A549 (cell line): Measurements from ENCODE around the gene ELFN1. TPM values are rescaled to one million over a fixed set of nuclear protein-coding genes. Genes with fewer than 3 reads are reported as not detected.

Experiments used
- ATAC-seq, 2 experiments: fragments of 200-7000 bp in 1 of 2; fragments of >200 bp in 1 of 2; cut with Nextera tagmentation in 1 of 2; cut with Tn5 transposase in 1 of 2; 3 replicates each; pipeline versions ENCODE4 v1.8.0 to v1.9.1; 2018 to 2020; ENCODE audit warnings: mild to moderate bottlenecking in 1 of 2, moderate library complexity in 1 of 2
- CTCF ChIA-PET: fragments of 300-600 bp; sonication (Branson Sonifier 250); formaldehyde crosslinking; extraction: SDS; loops from one replicate; lab custom pipeline; 2021; ENCODE audit warnings: antibody characterized with exemption, inconsistent platforms; lab: Yijun Ruan, JAX
- POLR2A ChIA-PET: fragments of 350-600 bp; formaldehyde crosslinking; extraction: SDS; loops from one replicate; lab custom pipeline; 2021; ENCODE audit warnings: antibody characterized with exemption, inconsistent platforms; lab: Yijun Ruan, JAX
- DNase-seq, 2 experiments: peaks; one replicate each; pipeline versions ENCODE4 v3.0.0 to v3.0.0-alpha.2; 2011 to 2016; ENCODE audit warnings: low read depth in 1 of 2, low spot score in 1 of 2
- FAIRE-seq: peaks from 2 replicates; lab custom pipeline; 2011; peaks lifted over from hg19 to GRCh38; lab: Jason Lieb, UNC
- H3K27ac ChIP-seq, 2 experiments: fragments of >200 bp; sonication (Bioruptor Twin); formaldehyde crosslinking; 3 replicates each; pipeline ENCODE4 v1.5.1; 2016 to 2017
- H3K4me1 ChIP-seq: fragments of >200 bp; sonication (Bioruptor Twin); formaldehyde crosslinking; 3 replicates; pipeline ENCODE4 v1.6.1; 2016
- H3K4me2 ChIP-seq: fragments of >200 bp; sonication (Bioruptor Twin); formaldehyde crosslinking; 3 replicates; pipeline ENCODE4 v1.6.1; 2016
- H3K4me3 ChIP-seq: fragments of >200 bp; sonication (Bioruptor Twin); formaldehyde crosslinking; 3 replicates; pipeline ENCODE4 v1.5.1; 2016
- H3K9me3 ChIP-seq: fragments of >200 bp; sonication (Bioruptor Twin); formaldehyde crosslinking; 3 replicates; pipeline ENCODE4 v1.6.1; 2016
- CEBPB ChIP-seq, 2 experiments: fragments of >200 bp in 1 of 2; sonication (Bioruptor Twin) in 1 of 2; formaldehyde crosslinking in 1 of 2; IDR thresholded peaks; 2 replicates each; pipeline ENCODE4 v1.6.1; 2012 to 2016
- CHD2 ChIP-seq: fragments of 150-350 bp; IDR thresholded peaks from 2 replicates; pipeline ENCODE4 v1.6.1; 2014; ENCODE audit warnings: low read length; ENCODE audit not compliant: partially characterized antibody
- CTCF ChIP-seq: fragments of >200 bp; sonication (Bioruptor Twin); formaldehyde crosslinking; IDR thresholded peaks from 3 replicates; pipeline ENCODE4 v1.5.1; 2016
- EHF ChIP-seq: fragments of 250-450 bp; sonication (Bioruptor Pico); IDR thresholded peaks from 2 replicates; pipeline ENCODE4 v1.5.0; 2020; ENCODE audit warnings: mild to moderate bottlenecking
- EHMT2 ChIP-seq: fragments of 200-600 bp; sonication (generic); IDR thresholded peaks from 2 replicates; pipeline ENCODE4 v1.6.1; 2016; ENCODE audit warnings: antibody characterized with exemption, low read depth, mild to moderate bottlenecking, moderate library complexity
- ESRRA ChIP-seq: fragments of 150-350 bp; IDR thresholded peaks from 2 replicates; pipeline ENCODE4 v1.6.1; 2014; ENCODE audit warnings: mild to moderate bottlenecking, low read length, borderline replicate concordance
- FOSB ChIP-seq: fragments of 250-450 bp; sonication (Bioruptor Pico); IDR thresholded peaks from 2 replicates; pipeline ENCODE4 v1.5.0; 2020; ENCODE audit warnings: mild to moderate bottlenecking, moderate library complexity
- FOSL2 ChIP-seq, 2 experiments: fragments of 450-650 bp in 1 of 2; fragments of >200 bp in 1 of 2; sonication (Bioruptor Twin) in 1 of 2; formaldehyde crosslinking; IDR thresholded peaks; 2 replicates each; pipeline versions ENCODE4 v1.5.0 to v1.6.1; 2016 to 2020; ENCODE audit warnings: mild to moderate bottlenecking in 1 of 2, moderate library complexity in 1 of 2
- GATA3 ChIP-seq: IDR thresholded peaks from 2 replicates; pipeline ENCODE4 v1.6.1; 2012; ENCODE audit warnings: borderline replicate concordance
- HDAC2 ChIP-seq: fragments of 200-600 bp; sonication (generic); IDR thresholded peaks from 2 replicates; pipeline ENCODE4 v1.6.1; 2016
- KDM1A ChIP-seq: fragments of 200-600 bp; sonication (generic); IDR thresholded peaks from 2 replicates; pipeline ENCODE4 v1.6.1; 2016; ENCODE audit warnings: low read depth, mild to moderate bottlenecking
- KDM5A ChIP-seq: fragments of 200-600 bp; sonication (generic); IDR thresholded peaks from 2 replicates; pipeline ENCODE4 v1.6.1; 2016; ENCODE audit warnings: antibody characterized with exemption, mild to moderate bottlenecking
- MYC ChIP-seq: IDR thresholded peaks from 2 replicates; pipeline ENCODE4 v1.6.1; 2012; ENCODE audit warnings: mild to moderate bottlenecking, inconsistent platforms, low read length, improper control_type of control experiment, borderline replicate concordance
- NFE2L2 ChIP-seq: fragments of 150-350 bp; conservative IDR thresholded peaks from 2 replicates; pipeline ENCODE4 v1.6.1; 2014; ENCODE audit warnings: low read length
- NPAS2 ChIP-seq: fragments of 250-450 bp; sonication (Bioruptor Pico); IDR thresholded peaks from 2 replicates; pipeline ENCODE4 v1.8.0; 2022; ENCODE audit warnings: mild to moderate bottlenecking, moderate library complexity, borderline replicate concordance
- NR3C1 ChIP-seq: fragments of >200 bp; sonication (Bioruptor Twin); formaldehyde crosslinking; IDR thresholded peaks from 3 replicates; pipeline ENCODE4 v1.6.1; 2017
- POLR2A ChIP-seq: IDR thresholded peaks from 2 replicates; pipeline ENCODE4 v1.6.1; 2012; ENCODE audit warnings: mild to moderate bottlenecking, low read length
- RARB ChIP-seq: fragments of 250-450 bp; sonication (Bioruptor Pico); IDR thresholded peaks from 2 replicates; pipeline ENCODE4 v1.8.0; 2021; ENCODE audit warnings: mild to moderate bottlenecking, moderate library complexity
- RNF2 ChIP-seq: fragments of 200-600 bp; sonication (generic); IDR thresholded peaks from 2 replicates; pipeline ENCODE4 v1.6.1; 2016; ENCODE audit warnings: low read depth, mild to moderate bottlenecking, antibody characterized with exemption, moderate library complexity, borderline replicate concordance
- SREBF2 ChIP-seq: fragments of 450-650 bp; IDR thresholded peaks from 2 replicates; pipeline ENCODE4 v1.6.1; 2014; ENCODE audit warnings: mild to moderate bottlenecking, moderate library complexity
- TFCP2L1 ChIP-seq: fragments of 250-450 bp; sonication (Bioruptor Pico); IDR thresholded peaks from 2 replicates; pipeline ENCODE4 v1.5.0; 2021; ENCODE audit warnings: mild to moderate bottlenecking
- USF2 ChIP-seq: fragments of 450-650 bp; IDR thresholded peaks from 2 replicates; pipeline ENCODE4 v1.6.1; 2014; ENCODE audit warnings: antibody characterized with exemption
- ZNF302 ChIP-seq: fragments of 250-450 bp; sonication (Bioruptor Pico); IDR thresholded peaks from 2 replicates; pipeline ENCODE4 v1.9.0; 2021; ENCODE audit warnings: inconsistent platforms, mild to moderate bottlenecking, moderate library complexity
- WGBS: methylation state at CpG from one replicate; pipeline ENCODE4 v1.1.6; 2017; ENCODE audit errors: missing lambda C conversion rate; 5-methylcytosine and 5-hydroxymethylcytosine counted together
- polyA plus RNA-seq, 4 experiments: library from polyadenylated mRNA; depleted of rRNA in 3 of 4; stranded (reverse); fragments of >200 nt; fragmentation: RNase III in 1 of 4; extraction: RNeasy Plus Mini Kit Qiagen cat#74134 plus additional on column Dnase treatment in 1 of 4; gene quantifications; 2 replicates in 3 of 4; 3 replicates in 1 of 4; pipeline ENCODE4 v1.2.3, GENCODE V29; 2011 to 2017

Gene ELFN1
- polyA plus RNA-seq, 2 of the 4 experiments (the other 2 are of a cell fraction), result 0.08 to 0.10 TPM

GRCh38 chr7:1768832-1769231 is 98.8 kb downstream of the ELFN1 start:
- WGBS, result 41% methylated on average over 7 of the region's 7 CpGs
- Histone ChIP-seq H3K4me3 (no peak overlapping the region), H3K9me3 (peaks cover 9% of the 10 kb centered on the region; the same call in 2 of the 3 replicates), H3K4me2 (no peak overlapping the region), H3K4me1 (no peaks in the 10 kb centered on the region), H3K27ac (no peak overlapping the region)
- ChIA-PET POLR2A (no interaction called here), CTCF (no interaction called here)
- DNase-seq (peak; percentile 36 to 40), FAIRE-seq (no peak), ATAC-seq (peak in 1 of 2 experiments; percentile 80; a peak in 3 of 6 replicates)
- TF ChIP-seq ZNF302 (CRISPR knock-in tag) (no peak), POLR2A (no peak), NFE2L2 (no peak), ESRRA (no peak), EHMT2 (no peak), GATA3 (no peak), NPAS2 (CRISPR knock-in tag) (no peak), EHF (CRISPR knock-in tag) (no peak), USF2 (no peak), TFCP2L1 (CRISPR knock-in tag) (no peak)

- H3K9me3 ChIP-seq, result peaks cover 2% of the 10 kb centered on the region; the same call in 2 of the 3 replicates
- POLR2A ChIA-PET, result no interaction called here
- ATAC-seq (no peak), FAIRE-seq (no peak)
- no peak overlapping the region for H3K27ac ChIP-seq
- no peak overlapping the region for H3K4me2 ChIP-seq
- CTCF ChIA-PET, result interaction anchor here (0.6 to 1.7 kb wide), 2 partner anchors 10 to 14 kb away, joined by 4 read pairs; no protein-coding TSS in a partner anchor
- no peak overlapping the region for H3K4me3 ChIP-seq
- no peaks in the 10 kb centered on the region for H3K4me1 ChIP-seq
- TF ChIP-seq FOSB (CRISPR knock-in tag) (no peak), CEBPB (IDR thresholded peaks at IDR 0.05) (no peak), RARB (CRISPR knock-in tag) (no peak), KDM1A (no peak), TFCP2L1 (CRISPR knock-in tag) (no peak), CTCF (no peak), SREBF2 (no peak), FOSL2 (IDR thresholded peaks at IDR 0.05) (no peak), FOSL2 (CRISPR knock-in tag; IDR thresholded peaks at IDR 0.05) (no peak), HDAC2 (no peak), MYC (no peak), NR3C1 (no peak), KDM5A (no peak), RNF2 (no peak), USF2 (no peak), GATA3 (no peak), CHD2 (no peak)
- TF ChIP-seq, all 56 proteins: peak for 0
- no peak for DNase-seq
- WGBS, result 71% methylated on average over 49 of the region's 54 CpGs
These were observed 99.5 kb downstream of the ELFN1 start for GRCh38 chr7:1769286-1770200.
